Measurements from ENCODE around the gene LYL1.
A peak's percentile ranks its signal among the peaks of the same experiment; 100 is the strongest.

Gene LYL1

DNA sequence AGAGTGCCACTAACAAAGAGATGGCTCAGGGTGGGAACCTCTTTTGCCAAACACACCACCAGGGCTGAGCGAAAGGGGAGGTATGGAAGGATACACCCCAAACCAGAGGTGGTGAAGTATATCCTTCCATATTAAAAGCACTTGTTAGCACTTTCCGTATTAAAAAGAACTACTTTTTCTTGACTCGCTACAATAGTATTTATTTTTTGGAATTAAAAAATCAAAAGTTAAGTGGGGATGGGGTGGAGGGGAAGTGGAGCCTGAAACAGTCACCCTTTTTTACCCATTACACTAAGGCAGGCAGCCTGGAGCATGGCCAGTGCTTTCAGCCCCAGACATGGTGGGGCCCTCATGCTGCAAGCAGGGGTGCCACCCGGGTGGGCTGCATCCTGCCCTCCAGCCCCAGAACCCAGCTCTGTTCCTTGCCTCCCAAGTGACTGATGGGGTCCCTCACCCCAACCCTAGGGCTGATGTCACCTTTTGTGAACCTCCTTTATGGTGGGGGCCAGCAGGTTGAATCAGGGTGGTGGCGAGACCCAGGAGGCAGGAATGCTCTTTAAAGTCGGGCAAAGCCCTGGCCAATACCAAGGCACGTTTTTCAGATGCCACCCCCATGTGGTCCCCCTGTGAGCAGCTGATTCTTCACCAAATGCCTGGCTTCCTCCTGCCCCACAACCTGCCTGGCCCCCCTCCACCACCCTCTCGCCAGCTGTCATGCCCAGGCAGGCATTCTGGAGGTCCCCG, 31.0 kb downstream of the LYL1 start:
- no peak for DNase-seq

DNA sequence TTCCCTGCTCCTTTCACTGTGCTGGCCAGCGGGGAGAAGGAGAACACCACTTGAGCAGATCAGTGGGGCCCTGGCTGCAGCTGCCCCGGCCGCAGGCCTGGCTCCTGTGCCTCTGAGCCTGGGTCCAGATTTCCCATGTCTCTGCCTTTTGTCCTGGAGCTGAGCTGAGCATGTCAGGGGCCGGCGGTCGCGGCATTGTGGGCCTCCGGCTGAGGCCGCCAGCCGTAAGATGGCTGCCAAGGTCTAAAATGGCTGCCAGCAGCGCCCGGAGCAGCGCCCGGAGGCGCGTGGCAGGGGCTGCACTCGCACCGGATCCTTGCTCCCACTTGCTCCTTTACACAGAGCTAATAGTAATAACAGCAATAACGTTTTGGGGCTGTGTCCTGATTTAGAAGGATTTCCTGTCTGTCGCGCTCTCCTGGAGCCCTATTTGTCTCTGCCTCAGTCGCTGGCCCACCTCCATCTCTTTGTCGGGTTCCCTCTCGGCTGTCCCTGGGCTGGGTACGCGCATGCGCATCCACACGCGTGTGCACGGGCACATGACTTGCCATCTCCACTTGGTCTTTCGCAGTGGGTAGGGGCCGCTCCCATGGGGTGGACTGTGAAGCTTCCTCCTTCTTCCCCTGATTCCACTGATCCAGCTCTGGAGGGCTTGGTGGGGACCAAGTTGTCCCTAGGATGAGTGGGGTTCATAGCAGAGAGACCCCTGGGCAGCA, 32.1 kb downstream of the LYL1 start:
- no peak for DNase-seq

DNA sequence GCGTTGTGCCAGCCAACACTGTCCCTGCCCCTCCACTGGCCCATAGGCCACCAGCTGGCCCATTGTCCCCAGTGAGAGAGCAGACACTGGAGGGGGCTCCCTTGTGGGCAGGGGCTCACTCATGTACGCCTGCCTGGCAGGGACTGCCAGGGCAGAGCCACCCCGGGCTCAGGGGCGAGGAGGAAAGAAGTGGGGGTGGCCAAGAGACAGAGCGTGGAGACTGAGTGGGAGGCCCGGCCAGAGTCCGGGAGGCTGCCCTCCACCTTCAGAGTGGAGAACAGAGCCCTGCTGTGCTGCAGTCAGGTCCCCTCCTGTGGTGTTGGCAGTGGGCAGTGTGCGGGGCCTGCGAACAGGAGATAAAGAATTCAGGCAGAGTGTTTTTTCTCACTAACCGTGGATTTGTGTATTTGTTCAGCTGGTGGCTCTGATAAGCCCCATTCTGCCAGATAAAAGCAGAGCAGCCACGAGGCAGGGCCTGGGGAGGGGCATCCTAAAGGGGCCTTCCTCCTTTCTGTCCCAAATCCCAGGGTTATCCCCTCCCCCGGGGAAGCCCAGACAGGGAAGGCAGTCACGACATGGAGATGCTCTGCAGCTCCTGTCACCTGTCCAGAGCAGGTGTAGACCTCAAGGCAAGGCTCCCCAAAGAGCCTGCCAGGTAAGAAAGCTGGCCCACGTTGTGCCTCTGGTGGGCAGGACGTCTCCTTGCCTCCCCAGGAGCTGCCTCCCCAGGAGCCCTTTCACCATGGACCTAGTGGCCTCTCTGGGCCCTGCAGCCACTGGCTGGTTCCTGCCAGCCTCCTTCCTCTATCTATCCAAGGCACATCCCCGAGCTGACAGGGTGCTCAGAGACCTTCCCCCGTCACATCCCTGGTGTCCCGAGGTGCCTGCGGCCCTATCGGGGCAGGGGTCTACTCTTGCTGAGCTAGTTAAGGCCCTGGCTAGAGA, 33.0 kb downstream of the LYL1 start:
- DNase-seq = no peak

DNA sequence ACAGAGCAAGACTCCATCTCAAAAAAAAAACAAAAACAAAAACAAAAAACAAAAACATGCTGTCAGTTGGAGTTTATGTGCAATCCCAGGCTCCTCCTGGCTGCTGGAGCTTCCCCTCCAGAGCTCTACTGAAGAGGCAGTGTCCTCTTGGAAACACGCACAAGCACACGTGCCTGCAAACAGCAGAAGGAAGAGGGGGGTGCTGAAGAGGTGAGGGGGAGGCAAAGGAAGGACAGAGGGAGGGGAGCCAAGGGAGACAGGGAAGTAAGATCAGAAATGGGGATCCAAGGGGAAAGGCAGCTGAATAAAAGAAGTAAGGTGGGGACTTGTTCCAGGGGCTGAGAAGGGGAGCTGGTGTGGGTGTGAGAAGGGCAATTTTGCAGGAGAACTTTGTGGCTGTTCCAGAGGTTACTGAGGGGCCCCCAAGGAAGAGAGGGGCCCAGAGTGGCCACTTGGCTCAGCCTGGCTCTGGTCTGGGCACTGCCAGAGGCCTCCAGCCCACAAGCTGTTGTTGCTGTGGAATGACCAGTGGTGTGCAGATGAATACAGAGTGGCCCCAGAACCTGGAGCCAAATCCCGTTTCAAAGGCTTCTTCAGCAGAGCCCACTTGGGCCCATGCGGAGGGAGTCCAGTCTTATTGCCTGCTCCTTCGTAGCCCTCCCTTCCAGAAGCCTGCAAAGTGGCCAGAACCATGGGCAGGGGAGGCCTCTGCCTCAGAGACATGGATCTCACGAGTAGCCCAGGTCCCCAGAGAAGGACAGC, 34.4 kb downstream of the LYL1 start:
- DNase-seq = no peak

DNA sequence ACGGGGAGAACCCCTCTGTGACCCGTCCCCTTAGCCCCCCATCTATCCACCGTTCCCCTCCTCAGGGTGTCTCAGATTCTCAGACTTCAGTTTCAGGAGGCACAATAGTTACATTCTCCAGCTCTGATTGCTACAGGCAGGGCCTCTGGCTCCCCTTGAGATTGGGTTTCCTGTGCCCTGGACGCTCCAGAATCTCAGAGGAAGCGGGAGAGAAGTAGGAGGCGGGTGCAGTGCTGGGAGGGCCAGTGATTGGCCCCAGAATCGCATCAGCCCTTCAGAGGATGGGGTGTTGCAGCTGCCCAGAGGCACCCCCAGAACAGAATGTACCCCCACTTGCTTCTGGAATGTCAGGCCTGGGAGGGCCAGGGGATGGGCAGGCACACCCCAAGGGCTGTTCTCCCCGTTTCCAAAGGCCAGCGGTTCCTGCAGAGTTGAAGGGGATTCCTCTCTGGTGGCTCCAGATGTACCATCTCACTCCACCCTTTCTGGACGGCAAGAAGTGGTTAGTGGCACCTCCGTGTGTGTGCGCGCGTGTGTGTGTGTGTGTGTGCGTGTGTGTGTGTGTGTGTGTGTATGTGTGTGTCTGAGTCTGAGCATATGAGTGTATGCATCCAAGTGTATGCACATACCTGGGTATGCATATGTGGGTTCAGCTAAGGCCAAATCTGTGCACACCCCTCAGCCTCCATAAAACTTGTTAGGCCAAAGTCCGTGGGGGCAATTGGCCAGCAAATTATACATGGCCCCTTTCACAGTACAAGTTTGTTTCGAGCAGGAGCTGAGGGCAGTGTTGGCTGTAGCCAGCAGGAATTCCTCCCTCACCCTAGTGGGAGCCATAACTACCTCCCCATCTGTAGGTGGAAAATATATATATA, 35.5 kb downstream of the LYL1 start:
- no peak for DNase-seq

DNA sequence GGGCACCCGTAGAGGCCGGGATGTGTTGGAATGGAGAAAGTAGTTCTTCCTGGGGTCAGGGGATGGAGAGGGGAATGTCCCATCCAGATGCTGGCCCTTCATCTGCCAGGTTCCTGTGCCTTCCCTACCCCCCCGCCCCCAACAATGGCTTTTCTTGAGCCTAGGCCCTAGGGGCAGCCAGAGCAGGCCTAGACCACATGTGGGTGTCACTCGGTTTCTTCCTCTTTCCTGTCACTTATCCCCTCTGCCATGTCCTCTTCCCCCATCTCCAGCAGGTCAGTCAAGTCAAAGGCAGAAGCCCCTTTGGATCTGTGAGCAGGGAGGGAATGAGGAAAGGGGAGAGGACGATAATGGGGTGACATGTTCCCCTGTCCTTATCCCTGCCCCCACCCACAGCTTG, 36.4 kb downstream of the LYL1 start:
- DNase-seq = no peak

DNA sequence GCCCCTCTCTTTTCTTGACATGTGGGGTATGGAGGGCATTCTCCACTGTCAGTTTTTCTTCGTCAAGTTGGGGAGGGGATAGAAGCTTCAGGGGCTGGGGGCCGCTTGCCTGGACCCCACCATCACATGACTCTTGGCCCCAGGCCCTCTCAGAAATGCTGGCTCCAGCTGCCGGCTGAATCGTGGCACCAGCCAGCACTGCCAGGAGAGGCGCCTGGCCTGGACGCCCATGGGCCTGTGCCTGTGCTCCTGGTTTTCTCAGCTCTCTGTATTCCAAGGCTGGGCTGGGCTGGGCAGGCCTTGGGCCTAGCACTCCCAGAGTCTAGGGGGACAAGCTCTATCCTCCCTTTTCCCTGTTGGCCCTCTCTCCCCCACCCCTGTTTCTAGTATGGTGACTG, 38.6 kb downstream of the LYL1 start:
- DNase-seq = no peak

DNA sequence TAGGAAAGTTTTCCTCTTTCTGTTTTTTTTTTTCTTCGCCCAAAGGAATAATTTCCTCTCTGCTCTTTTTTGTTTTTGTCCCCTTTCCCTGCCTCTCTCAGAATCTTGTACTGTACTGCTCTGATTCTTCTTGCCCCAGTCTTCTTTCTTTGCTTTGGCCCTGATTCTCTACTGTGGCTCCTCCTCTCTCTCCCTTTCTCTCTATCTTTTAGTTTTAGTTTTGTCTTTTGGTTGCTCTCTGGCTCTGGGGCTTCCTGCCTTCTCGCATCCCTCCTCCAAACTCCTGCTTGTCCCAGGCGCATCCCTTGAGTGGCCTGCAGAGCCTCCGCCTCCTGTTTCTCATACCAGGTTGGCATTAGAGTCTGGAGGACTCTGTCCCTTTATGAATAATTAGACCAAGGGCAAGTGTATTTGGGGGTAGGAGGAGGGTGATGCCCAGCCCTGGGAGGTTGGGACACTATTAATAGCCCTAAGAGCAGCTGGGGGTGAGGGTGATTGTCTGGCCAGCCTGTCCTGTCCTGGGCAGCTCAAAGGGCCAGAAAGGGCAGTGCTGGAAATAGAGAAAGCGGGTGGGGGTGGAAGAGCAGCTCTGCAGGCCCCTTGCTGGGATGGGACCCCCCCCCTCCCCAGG, 39.1 kb downstream of the LYL1 start:
- DNase-seq = no peak

DNA sequence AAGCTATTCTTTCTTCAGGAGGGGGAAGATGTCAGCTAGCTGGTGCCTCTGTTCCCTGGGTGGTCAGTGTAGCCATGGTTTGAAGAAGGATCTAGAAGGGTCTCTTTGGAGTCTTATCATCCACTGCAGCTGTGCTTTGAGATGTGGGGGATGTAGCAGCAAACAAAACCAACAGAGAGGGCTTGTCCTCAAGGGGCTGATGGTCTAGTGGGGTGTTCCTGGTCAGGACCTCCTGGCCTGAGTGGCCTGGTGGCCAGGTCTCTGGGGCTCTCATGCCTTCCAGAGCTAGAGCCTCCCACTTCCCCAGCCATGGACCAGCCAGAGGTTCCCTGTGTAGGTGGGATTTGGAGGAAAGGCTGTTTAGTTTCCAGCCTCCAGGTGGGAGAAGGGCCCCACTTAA, 40.3 kb downstream of the LYL1 start:
- no peak for DNase-seq

DNA sequence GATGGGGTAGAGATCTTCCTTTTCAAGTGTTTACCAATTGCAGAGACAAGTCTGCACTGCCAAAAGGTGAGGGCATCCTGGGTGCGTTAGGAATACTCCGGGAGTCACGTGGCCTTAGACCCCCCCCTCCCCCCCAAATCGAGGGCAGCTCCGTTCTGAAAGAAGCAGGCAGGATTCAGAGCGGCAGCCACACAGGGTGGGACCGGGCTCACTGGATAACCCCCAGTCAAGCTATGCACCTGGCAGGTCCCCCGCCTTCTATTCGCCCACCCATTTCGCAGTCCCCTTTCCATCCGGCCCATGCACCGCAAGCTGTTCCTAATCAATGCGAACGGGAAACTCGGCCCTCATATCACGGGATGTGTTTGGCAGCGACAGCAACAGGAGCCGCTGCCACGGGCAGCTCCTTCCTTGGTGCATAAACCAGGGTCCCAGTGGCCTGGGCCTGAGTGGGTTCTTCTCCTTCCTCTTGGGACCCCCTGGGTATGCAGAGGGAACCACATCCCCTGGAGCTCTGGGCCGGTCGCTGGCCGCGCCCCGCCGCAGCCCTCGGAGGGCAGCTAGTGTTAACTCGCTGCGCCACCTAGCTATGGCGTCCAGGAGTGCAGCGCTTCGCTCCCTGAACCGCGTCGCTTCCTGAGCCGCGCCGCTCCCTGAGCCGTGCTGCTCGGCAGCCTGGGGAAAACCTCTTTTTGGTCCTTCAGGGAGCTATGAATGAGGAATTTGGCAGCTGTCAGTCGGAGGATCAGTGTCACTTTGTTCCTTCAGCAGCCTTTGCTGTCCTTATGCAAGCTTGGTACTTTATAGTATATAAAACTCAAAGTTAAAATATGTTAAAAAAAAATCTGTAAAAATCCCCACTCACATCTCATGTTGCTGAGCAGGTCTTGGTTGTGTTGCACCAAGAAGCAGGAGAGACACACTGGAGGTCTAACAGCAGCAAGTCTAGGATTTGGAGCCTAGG, 41.4 kb downstream of the LYL1 start:
- peak; percentile 86 for DNase-seq

DNA sequence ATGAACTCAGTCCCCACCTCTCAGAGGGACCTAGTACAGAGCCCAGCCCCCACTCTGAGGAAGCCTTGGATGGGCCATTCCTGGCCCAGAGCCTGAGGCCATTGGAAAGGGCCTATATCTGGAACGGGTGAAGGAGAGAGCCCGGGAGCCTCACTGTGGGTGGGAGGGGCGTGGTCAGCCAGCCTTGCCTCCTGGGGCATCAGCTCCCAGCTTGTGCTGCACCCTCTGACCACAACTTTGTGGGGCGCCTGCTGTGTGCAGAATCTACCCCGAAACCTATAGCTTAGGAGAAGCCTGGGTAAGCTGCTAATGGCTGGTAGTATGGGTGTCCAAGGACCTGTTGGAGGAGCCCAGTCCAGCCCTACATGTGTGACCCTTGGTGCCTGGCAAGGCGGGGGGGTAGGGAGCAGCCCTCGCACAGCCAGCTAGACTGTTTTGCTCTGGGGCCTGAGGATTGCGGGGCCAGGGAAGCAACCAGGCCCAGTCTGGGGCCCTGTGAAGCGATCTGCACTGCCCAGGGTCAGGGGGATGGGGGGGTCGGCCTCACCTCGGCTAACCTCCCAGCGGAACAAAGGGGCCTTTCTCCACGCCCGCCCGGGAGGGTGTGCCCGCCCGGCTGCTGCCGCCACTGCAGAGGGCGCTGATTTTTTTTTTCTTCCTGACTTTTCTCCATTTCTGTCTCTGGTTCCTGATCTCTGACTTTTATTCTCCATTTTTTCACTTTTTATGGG, 42.3 kb downstream of the LYL1 start:
- no peak for DNase-seq

DNA sequence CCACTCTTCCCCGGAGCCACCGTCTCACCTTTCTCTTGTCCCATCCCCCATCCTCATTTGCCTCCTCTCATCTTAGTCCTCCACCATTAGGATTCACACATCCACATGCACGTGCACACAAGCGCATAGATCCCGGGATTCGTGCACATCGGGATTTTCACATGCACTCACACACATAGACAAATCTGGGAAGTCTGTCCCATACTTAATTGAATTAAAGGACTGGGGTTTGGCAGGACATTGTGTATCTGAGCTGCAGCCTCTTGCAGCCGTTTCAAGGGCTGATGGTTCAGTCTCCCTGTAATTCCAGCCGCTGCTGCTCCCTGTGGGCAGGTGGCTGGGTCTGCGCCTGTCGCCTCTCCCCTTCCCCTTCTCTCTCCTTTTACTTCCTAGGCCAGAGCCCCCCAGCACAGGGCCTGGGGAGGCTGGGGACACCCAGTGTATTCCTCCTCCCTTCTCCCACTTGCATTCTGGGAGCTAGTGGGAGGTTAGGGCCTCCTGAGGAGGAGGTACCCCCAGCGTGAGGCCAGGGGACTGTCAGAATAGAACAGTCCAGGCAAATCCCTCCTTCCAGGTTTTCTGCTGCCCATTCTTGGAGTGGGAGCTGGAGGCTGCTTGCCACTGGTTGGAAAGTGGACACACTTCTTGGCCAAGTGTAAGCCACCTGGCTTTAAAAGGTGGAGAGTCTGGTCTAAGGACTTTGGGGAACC, 43.6 kb downstream of the LYL1 start:
- no peak for DNase-seq

DNA sequence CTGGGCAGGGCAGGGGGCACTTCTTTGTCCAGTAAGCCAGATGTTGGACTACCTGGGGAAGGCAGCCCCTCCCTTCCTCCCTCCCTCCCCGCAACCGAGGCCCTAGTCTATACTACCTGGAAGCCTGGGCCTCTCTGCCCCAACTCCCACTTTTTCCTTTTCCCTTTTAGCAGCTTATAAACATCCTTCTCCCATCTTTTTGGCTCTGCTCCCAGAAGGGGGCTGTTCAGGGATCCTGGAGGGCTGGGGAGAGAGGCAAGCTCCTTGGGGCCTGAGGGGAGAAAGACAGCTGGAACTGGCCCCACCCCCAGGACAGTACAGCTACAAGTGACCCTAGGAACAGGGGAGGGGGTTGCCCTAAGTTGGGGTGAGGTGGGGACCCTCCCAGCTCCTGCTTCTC, 44.9 kb downstream of the LYL1 start:
- DNase-seq = no peak

DNA sequence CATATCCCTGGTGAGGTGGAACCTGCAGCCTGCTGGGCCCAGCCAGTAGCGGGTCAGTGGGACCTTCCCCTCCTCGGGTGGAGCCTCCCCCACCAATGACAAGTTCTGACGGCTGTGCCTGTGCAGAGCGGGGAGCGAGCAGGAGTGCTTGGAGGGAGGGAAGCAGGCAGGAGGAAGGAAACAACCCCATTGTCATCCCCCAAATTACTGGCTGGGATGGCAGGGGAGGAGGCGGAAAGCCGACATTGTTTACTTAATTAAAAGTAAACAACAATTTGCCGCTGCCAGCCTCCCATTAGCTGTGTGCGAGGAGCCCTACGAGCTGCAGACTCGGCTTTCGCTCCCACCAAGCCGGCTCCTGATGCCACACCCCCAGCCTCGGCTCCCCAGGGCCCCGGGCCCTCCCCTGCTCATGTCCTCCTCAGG, 45.5 kb downstream of the LYL1 start:
- DNase-seq = no peak

DNA sequence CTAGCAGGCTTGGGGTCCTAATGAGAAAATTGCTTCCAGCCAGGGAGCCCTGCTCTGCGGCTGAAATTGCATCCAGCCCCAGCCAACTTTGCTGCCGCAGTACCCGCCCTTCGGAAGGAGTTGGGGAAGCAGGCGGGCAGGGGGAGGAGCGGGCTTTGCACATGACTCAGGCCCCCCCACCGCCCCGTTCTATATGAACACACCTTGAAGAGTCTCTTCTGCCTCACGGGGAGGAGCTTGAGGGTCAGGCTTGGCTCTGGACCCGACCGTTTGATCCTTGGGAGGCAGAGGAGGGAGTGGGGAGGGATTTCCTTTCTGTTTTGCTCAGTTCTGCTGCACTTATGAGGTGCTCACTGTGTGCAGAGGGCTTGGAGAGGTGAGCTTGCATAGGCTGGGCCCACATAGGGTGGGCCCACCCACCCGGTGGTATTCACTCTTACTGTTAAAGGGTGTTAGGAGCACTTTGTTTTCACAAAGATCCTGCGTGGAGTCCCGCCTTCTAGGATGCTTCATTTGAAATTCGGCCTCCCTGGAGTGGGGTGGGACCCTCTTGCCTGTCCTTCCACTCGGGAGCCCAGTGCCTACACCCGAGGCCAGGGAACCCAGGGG, 46.5 kb downstream of the LYL1 start:
- no peak for DNase-seq

DNA sequence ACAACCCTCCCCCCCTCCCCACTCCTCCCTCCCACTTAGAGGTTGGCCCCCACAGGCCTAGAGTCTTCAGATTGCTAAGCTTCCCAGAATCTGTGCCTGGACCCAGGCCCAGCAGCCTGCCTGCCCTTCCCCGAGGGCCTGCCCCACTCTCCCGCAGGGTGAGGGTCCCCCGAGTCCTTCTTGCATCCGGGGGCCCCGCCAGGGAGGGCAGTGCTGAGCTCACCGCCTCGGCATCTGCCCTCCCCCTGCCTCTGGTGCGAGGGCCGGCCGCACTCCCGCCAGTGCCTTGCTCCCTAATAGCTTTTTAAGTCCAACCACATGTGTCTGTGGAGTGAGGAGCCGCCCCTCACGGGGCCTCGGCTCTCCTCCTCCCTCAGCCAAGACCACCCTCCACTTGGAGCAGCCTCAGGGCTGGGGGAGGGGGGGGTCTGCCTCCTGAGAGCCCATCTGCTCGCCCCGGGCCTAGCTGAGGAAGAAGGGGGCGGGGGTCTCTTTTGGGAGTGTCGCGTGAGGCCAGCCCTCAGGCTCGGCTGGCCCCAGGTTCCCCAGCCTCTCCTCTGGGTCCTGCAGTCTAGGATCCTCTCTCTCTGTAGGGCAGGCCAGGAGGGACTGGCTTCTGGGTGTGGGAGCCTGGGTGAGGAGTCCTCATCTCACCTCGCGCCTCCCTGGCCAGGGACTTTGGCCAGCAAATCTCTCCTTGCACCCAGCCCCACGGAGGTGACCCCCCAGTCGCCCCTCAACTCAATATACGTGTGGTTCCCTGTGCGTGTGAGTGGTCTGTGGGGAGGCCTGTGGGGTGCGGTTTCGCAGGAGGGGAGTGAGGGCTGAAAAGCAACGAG, 47.2 kb downstream of the LYL1 start:
- no peak for DNase-seq

DNA sequence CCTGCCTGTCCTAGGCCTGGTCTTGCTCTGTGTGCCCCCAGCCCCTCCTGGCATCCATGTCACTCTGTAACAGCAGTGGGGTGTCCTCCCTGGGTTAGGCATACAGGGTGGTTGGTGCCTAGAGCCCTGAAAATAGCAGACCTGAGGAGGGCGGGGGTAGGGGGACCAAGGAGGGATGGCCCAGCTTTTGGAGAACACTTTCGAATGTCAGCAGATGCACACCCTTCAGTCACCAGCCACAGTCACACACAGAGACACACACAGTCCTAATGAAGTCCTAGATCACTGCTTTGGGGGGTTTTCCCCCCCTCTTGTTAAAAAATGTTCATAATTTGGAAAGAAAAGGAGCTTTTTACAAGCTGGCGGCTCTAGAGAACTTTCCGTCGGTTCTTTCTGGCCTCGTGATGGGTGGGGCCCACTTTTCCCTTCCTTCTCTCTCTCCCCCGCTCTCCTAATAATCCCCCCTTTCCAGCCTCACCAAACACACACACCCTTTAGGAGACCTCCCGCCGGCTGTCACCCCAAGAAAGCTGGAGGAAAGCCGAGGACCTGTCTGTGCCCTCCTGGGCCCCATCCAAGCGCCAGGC, 47.9 kb downstream of the LYL1 start:
- DNase-seq = no peak
